ENCODE results near the gene SNX21. TPM values are rescaled to one million over a fixed set of nuclear protein-coding genes. Genes with fewer than 3 reads are reported as not detected.
A peak's percentile ranks its signal among the peaks of the same experiment; 100 is the strongest.
"Not testable (repeated sequence)": the region's sequence is repeated elsewhere in the genome, so short reads cannot be mapped to it uniquely, and the experiment has no call there.

SNX21 gene
- 12.8 TPM for polyA plus RNA-seq (2013, experiment 1 of 2)
- polyA plus RNA-seq (2013, experiment 2 of 2), result 10.8 TPM

- no peaks in the 10 kb centered on the region for H3K9me3 ChIP-seq (ENCODE audit: control insufficient read depth, low read length)
- H3K4me3 ChIP-seq (ENCODE audit: extremely low read depth, insufficient read depth, low read length, poor library complexity, severe bottlenecking), result peak within 1 kb of the TSS; percentile 64
- peak within 1 kb of the TSS; percentile 76 for H3K27ac ChIP-seq (ENCODE audit: low read depth, low read length, severe bottlenecking)
- 15 to 20% methylated on average over 22 to 25 of the region's 35 CpGs for WGBS, 2 experiments (ENCODE audit: insufficient coverage in 2 of 2)
- peaks cover 16% of the 10 kb centered on the region for H3K36me3 ChIP-seq (ENCODE audit: control insufficient read depth, insufficient read depth, low read length)
- peaks cover 12% of the 10 kb centered on the region for H3K4me1 ChIP-seq (ENCODE audit: control insufficient read depth, insufficient read depth, low read length, poor library complexity, severe bottlenecking)
Observed at GRCh38 chr20:45833030-45833882, at the start of gene SNX21. TSS of gene SNX21 (plus strand) at chr20:45833799. CDS start at chr20:45833920, 121 bp downstream.

- Histone ChIP-seq H3K9me3 (ENCODE audit: control insufficient read depth, low read length) (no peaks in the 10 kb centered on the region), H3K4me1 (ENCODE audit: control insufficient read depth, insufficient read depth, low read length, poor library complexity, severe bottlenecking) (peaks cover 7% of the 10 kb centered on the region)
- WGBS, 2 experiments (ENCODE audit: insufficient coverage in 2 of 2), result 100% methylated on average over 1 of the region's 3 CpGs
Observed at GRCh38 chr20:45788351-45788750, 45.2 kb upstream of the SNX21 start.

GRCh38 chr20:45792317-45793118 is 41.1 kb upstream of the SNX21 start:
- peaks cover 7% of the 10 kb centered on the region for H3K4me1 ChIP-seq (ENCODE audit: control insufficient read depth, insufficient read depth, low read length, poor library complexity, severe bottlenecking)
- H3K36me3 ChIP-seq (ENCODE audit: control insufficient read depth, insufficient read depth, low read length), result peaks cover 31% of the 10 kb centered on the region
- H3K27ac ChIP-seq (ENCODE audit: low read depth, low read length, severe bottlenecking), result no peak overlapping the region
- 54 to 66% methylated on average over 8 to 11 of the region's 19 CpGs for WGBS, 2 experiments (ENCODE audit: insufficient coverage in 2 of 2)
- H3K9me3 ChIP-seq (ENCODE audit: control insufficient read depth, low read length), result no peaks in the 10 kb centered on the region
- H3K4me3 ChIP-seq (ENCODE audit: extremely low read depth, insufficient read depth, low read length, poor library complexity, severe bottlenecking), result peak overlapping the region; percentile 76

More at GRCh38 chr20:45788351-45788750, 45.2 kb upstream of the SNX21 start:
- Histone ChIP-seq H3K36me3 (ENCODE audit: control insufficient read depth, insufficient read depth, low read length) (no peaks in the 10 kb centered on the region), H3K27ac (ENCODE audit: low read depth, low read length, severe bottlenecking) (no peak overlapping the region), H3K4me3 (ENCODE audit: extremely low read depth, insufficient read depth, low read length, poor library complexity, severe bottlenecking) (no peak overlapping the region)

- Histone ChIP-seq H3K36me3 (ENCODE audit: control insufficient read depth, insufficient read depth, low read length) (peaks cover 45% of the 10 kb centered on the region), H3K27ac (ENCODE audit: low read depth, low read length, severe bottlenecking) (no peak overlapping the region), H3K4me1 (ENCODE audit: control insufficient read depth, insufficient read depth, low read length, poor library complexity, severe bottlenecking) (peaks cover 7% of the 10 kb centered on the region), H3K4me3 (ENCODE audit: extremely low read depth, insufficient read depth, low read length, poor library complexity, severe bottlenecking) (no peak overlapping the region), H3K9me3 (ENCODE audit: control insufficient read depth, low read length) (no peaks in the 10 kb centered on the region)
- 95 to 99% methylated on average over 11 of the region's 11 CpGs for WGBS, 2 experiments (ENCODE audit: insufficient coverage in 2 of 2)
Observed at GRCh38 chr20:45796337-45797065, 37.1 kb upstream of the SNX21 start.

- WGBS, 2 experiments (ENCODE audit: insufficient coverage in 2 of 2), result no CpG with 5 or more reads among the region's 1 CpG
- H3K27ac ChIP-seq (ENCODE audit: low read depth, low read length, severe bottlenecking); H3K4me3 ChIP-seq (ENCODE audit: extremely low read depth, insufficient read depth, low read length, poor library complexity, severe bottlenecking); H3K4me1 ChIP-seq (ENCODE audit: control insufficient read depth, insufficient read depth, low read length, poor library complexity, severe bottlenecking); H3K9me3 ChIP-seq (ENCODE audit: control insufficient read depth, low read length): not testable (repeated sequence)
- H3K36me3 ChIP-seq (ENCODE audit: control insufficient read depth, insufficient read depth, low read length), result peaks cover 55% of the 10 kb centered on the region
Observed at GRCh38 chr20:45797510-45797909, 36.1 kb upstream of the SNX21 start.

- WGBS, 2 experiments (ENCODE audit: insufficient coverage in 2 of 2), result 100% methylated on average over 2 of the region's 3 CpGs; no CpG with 5 or more reads in 1 of the 2 experiments
Observed at GRCh38 chr20:45797955-45798354, 35.6 kb upstream of the SNX21 start.

GRCh38 chr20:45798935-45799642 is 34.5 kb upstream of the SNX21 start:
- Histone ChIP-seq H3K9me3 (ENCODE audit: control insufficient read depth, low read length) (no peaks in the 10 kb centered on the region), H3K4me3 (ENCODE audit: extremely low read depth, insufficient read depth, low read length, poor library complexity, severe bottlenecking) (no peak overlapping the region), H3K27ac (ENCODE audit: low read depth, low read length, severe bottlenecking) (no peak overlapping the region), H3K36me3 (ENCODE audit: control insufficient read depth, insufficient read depth, low read length) (peaks cover 66% of the 10 kb centered on the region), H3K4me1 (ENCODE audit: control insufficient read depth, insufficient read depth, low read length, poor library complexity, severe bottlenecking) (no peaks in the 10 kb centered on the region)
- 44 to 52% methylated on average over 3 to 4 of the region's 4 CpGs for WGBS, 2 experiments (ENCODE audit: insufficient coverage in 2 of 2)

More at GRCh38 chr20:45797955-45798354, 35.6 kb upstream of the SNX21 start:
- not testable (repeated sequence) for H3K4me3 ChIP-seq (ENCODE audit: extremely low read depth, insufficient read depth, low read length, poor library complexity, severe bottlenecking); H3K9me3 ChIP-seq (ENCODE audit: control insufficient read depth, low read length); H3K4me1 ChIP-seq (ENCODE audit: control insufficient read depth, insufficient read depth, low read length, poor library complexity, severe bottlenecking); H3K27ac ChIP-seq (ENCODE audit: low read depth, low read length, severe bottlenecking)
- peaks cover 60% of the 10 kb centered on the region for H3K36me3 ChIP-seq (ENCODE audit: control insufficient read depth, insufficient read depth, low read length)

GRCh38 chr20:45801851-45802250 is 31.7 kb upstream of the SNX21 start:
- Histone ChIP-seq H3K4me1 (ENCODE audit: control insufficient read depth, insufficient read depth, low read length, poor library complexity, severe bottlenecking) (no peaks in the 10 kb centered on the region), H3K4me3 (ENCODE audit: extremely low read depth, insufficient read depth, low read length, poor library complexity, severe bottlenecking) (no peak overlapping the region), H3K36me3 (ENCODE audit: control insufficient read depth, insufficient read depth, low read length) (peaks cover 67% of the 10 kb centered on the region), H3K27ac (ENCODE audit: low read depth, low read length, severe bottlenecking) (no peak overlapping the region), H3K9me3 (ENCODE audit: control insufficient read depth, low read length) (no peaks in the 10 kb centered on the region)
- WGBS, 2 experiments (ENCODE audit: insufficient coverage in 2 of 2), result 85 to 95% methylated on average over 7 of the region's 7 CpGs

- Histone ChIP-seq H3K36me3 (ENCODE audit: control insufficient read depth, insufficient read depth, low read length) (peaks cover 82% of the 10 kb centered on the region), H3K4me3 (ENCODE audit: extremely low read depth, insufficient read depth, low read length, poor library complexity, severe bottlenecking) (no peak overlapping the region), H3K27ac (ENCODE audit: low read depth, low read length, severe bottlenecking) (no peak overlapping the region), H3K4me1 (ENCODE audit: control insufficient read depth, insufficient read depth, low read length, poor library complexity, severe bottlenecking) (peaks cover 10% of the 10 kb centered on the region), H3K9me3 (ENCODE audit: control insufficient read depth, low read length) (no peaks in the 10 kb centered on the region)
- WGBS, 2 experiments (ENCODE audit: insufficient coverage in 2 of 2), result 87 to 100% methylated on average over 4 of the region's 8 CpGs
Observed at GRCh38 chr20:45810191-45810970, 23.2 kb upstream of the SNX21 start.
